Ammon's horn (tissue), 1 donor: Measurements from ENCODE around the gene ASIP.

ENCODE experiments used
- DNase-seq: peaks from one replicate; pipeline ENCODE4 v3.0.0-alpha.2; 2016; ENCODE audit warnings: low spot score

Gene ASIP

GRCh38 chr20:34311118-34312023, 70.1 kb downstream of the ASIP start:
- no peak for DNase-seq

GRCh38 chr20:34312024-34312460, 70.8 kb downstream of the ASIP start:
- DNase-seq, result no peak

- peak; percentile 94 for DNase-seq
Observed at GRCh38 chr20:34312544-34313217, 71.5 kb downstream of the ASIP start.

- DNase-seq, result no peak
Observed at GRCh38 chr20:34315236-34315635, 74.0 kb downstream of the ASIP start.

GRCh38 chr20:34316196-34316814, 75.1 kb downstream of the ASIP start:
- no peak for DNase-seq
